ENCODE results near the gene MSI2.

GRCh38 chr17:57677858-57678257 is 421.5 kb downstream of the MSI2 start:
- TF ChIP-seq CTCF (IDR thresholded peaks at IDR 0.05) (no peak), POLR2A (IDR thresholded peaks at IDR 0.05) (no peak)

Data from right lobe of liver (tissue), 4 donors.